ENCODE results near the gene ZFP62.

DNA sequence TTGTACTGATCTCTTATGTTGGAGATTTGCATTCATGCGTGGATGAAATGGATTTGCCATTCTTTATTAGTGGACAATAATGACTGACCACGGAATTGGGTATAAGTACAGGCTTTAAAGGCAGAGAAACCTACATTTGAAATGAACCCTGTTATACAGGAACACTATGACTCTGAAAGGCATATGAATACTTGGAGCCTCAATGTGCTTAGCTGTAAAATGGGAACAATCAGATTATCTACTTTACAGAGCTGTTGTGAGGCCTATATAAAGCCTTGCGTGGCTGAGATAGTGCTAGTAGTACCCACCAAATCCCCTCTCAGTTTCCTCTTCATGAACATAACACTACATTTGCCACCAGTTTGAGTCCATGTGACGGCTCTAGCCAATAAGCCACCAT is 39.5 kb downstream of the ZFP62 start:
- TF ChIP-seq, protein P1, sequence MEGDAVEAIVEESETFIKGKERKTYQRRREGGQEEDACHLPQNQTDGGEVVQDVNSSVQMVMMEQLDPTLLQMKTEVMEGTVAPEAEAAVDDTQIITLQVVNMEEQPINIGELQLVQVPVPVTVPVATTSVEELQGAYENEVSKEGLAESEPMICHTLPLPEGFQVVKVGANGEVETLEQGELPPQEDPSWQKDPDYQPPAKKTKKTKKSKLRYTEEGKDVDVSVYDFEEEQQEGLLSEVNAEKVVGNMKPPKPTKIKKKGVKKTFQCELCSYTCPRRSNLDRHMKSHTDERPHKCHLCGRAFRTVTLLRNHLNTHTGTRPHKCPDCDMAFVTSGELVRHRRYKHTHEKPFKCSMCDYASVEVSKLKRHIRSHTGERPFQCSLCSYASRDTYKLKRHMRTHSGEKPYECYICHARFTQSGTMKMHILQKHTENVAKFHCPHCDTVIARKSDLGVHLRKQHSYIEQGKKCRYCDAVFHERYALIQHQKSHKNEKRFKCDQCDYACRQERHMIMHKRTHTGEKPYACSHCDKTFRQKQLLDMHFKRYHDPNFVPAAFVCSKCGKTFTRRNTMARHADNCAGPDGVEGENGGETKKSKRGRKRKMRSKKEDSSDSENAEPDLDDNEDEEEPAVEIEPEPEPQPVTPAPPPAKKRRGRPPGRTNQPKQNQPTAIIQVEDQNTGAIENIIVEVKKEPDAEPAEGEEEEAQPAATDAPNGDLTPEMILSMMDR (IDR thresholded peaks at IDR 0.05; ENCODE audit: insufficient read depth, low read depth, low read length) = no peak
- no peak for TF ChIP-seq EZH2 (IDR thresholded peaks at IDR 0.05; ENCODE audit: insufficient read depth, low read length)

Data from astrocyte (in vitro differentiated cells and primary cell).